ENCODE data around the gene E2F1.

- TF ChIP-seq CTCF (IDR thresholded peaks at IDR 0.05; ENCODE audit: low read depth, low read length, missing input control), result no peak
- no peak for TF ChIP-seq RXRA (IDR thresholded peaks at IDR 0.05)
- TF ChIP-seq GABPA (IDR thresholded peaks at IDR 0.05 in 1 of 2, conservative IDR thresholded peaks at IDR 0.05 in 1 of 2), result no peak
- TF ChIP-seq EGR1 (IDR thresholded peaks at IDR 0.05; ENCODE audit: low read depth in 2 of 2), result no peak
Measured at GRCh38 chr20:33728463-33728862, 42.3 kb upstream of the E2F1 start.
